NCI-H2107 (cell line): ENCODE results near the gene WDR47.
"Not testable (repeated sequence)": the region's sequence is repeated elsewhere in the genome, so short reads cannot be mapped to it uniquely, and the experiment has no call there.

Experiments used
- DNase-seq: peaks from one replicate; lab custom pipeline; 2025; lab: John Stamatoyannopoulos, UW

WDR47 gene

GRCh38 chr1:109052145-109052544 is 10.2 kb upstream of the WDR47 start:
- not testable (repeated sequence) for DNase-seq

- no peak for DNase-seq
These were observed 8.5 kb upstream of the WDR47 start for GRCh38 chr1:109050228-109050995.

- DNase-seq, result no peak
These were observed 6.4 kb upstream of the WDR47 start for GRCh38 chr1:109048335-109048734.

GRCh38 chr1:109047339-109047738 is 5.4 kb upstream of the WDR47 start:
- no peak for DNase-seq

- DNase-seq, result no peak
These were observed 4.8 kb upstream of the WDR47 start for GRCh38 chr1:109046671-109047070.

- DNase-seq, result no peak
These were observed 3.7 kb upstream of the WDR47 start for GRCh38 chr1:109045595-109045994.

GRCh38 chr1:109040989-109041620 is 797 bp downstream of the WDR47 start:
- no peak for DNase-seq

- no peak for DNase-seq
These were observed 1.3 kb downstream of the WDR47 start for GRCh38 chr1:109040627-109040988.

GRCh38 chr1:109034382-109034781 is 7.5 kb downstream of the WDR47 start:
- DNase-seq, result no peak

- DNase-seq, result not testable (repeated sequence)
These were observed 12.4 kb downstream of the WDR47 start for GRCh38 chr1:109029493-109029892.

GRCh38 chr1:109027841-109028240 is 14.1 kb downstream of the WDR47 start:
- no peak for DNase-seq

GRCh38 chr1:109025694-109026093 is 16.2 kb downstream of the WDR47 start:
- DNase-seq, result no peak

GRCh38 chr1:109024646-109025045 is 17.3 kb downstream of the WDR47 start:
- DNase-seq, result no peak

- no peak for DNase-seq
These were observed 21.1 kb downstream of the WDR47 start for GRCh38 chr1:109020693-109021257.

GRCh38 chr1:109017719-109018118 is 24.2 kb downstream of the WDR47 start:
- not testable (repeated sequence) for DNase-seq

- no peak for DNase-seq
These were observed 24.8 kb downstream of the WDR47 start for GRCh38 chr1:109017134-109017533.

GRCh38 chr1:109011335-109011734 is 30.6 kb downstream of the WDR47 start:
- no peak for DNase-seq

- not testable (repeated sequence) for DNase-seq
These were observed 45.3 kb downstream of the WDR47 start for GRCh38 chr1:108996622-108997021.

GRCh38 chr1:108983114-108983513 is 58.8 kb downstream of the WDR47 start:
- no peak for DNase-seq

- no peak for DNase-seq
These were observed 65.2 kb downstream of the WDR47 start for GRCh38 chr1:108976658-108977057.

GRCh38 chr1:108972951-108973350 is 69.0 kb downstream of the WDR47 start:
- no peak for DNase-seq

GRCh38 chr1:108969346-108969745 is 72.6 kb downstream of the WDR47 start:
- DNase-seq, result no peak

GRCh38 chr1:108963052-108963686 is 78.7 kb downstream of the WDR47 start, which contains the start of gene CLCC1:
CLCC1 (minus strand) TSS chr1:108963484; CDS start chr1:108950437, 13,047 bp downstream.
- DNase-seq, result peak; percentile 91
